Neural cell (in vitro differentiated cells): ENCODE measurements around the gene STK32A. TPM values are rescaled to one million over a fixed set of nuclear protein-coding genes. Genes with fewer than 3 reads are reported as not detected.

Source experiments
- H2AFZ ChIP-seq: fragments of 200-600, 300-800 bp; sonication (generic), shearing (Covaris generic); 2 replicates; pipeline ENCODE4 v1.6.0; 2014; ENCODE audit warnings: low read depth, mild to moderate bottlenecking, antibody characterized with exemption, low read length, moderate library complexity
- H3F3A ChIP-seq: fragments of 200-600 bp; shearing (Covaris generic); 2 replicates; pipeline ENCODE4 v1.6.1; 2016; ENCODE audit warnings: mild to moderate bottlenecking, moderate library complexity, mixed read lengths, antibody characterized with exemption, low read length; ENCODE audit not compliant: insufficient read depth, poor library complexity, severe bottlenecking
- H3K27ac ChIP-seq: fragments of 200-600, 300-800 bp; sonication (generic), shearing (Covaris generic); 2 replicates; pipeline ENCODE4 v1.5.1; 2014; ENCODE audit warnings: mild to moderate bottlenecking, low read length, moderate library complexity
- H3K27me3 ChIP-seq: fragments of 300-800, 200-600 bp; sonication (generic), shearing (Covaris generic); 2 replicates; pipeline ENCODE4 v1.6.0; 2014; ENCODE audit warnings: mild to moderate bottlenecking, low read depth, low read length, moderate library complexity; ENCODE audit not compliant: insufficient read depth
- H3K36me3 ChIP-seq: fragments of 300-800, 200-600 bp; sonication (generic), shearing (Covaris generic); 2 replicates; pipeline ENCODE4 v1.5.1; 2014; ENCODE audit warnings: mild to moderate bottlenecking, antibody characterized with exemption, low read length, moderate library complexity; ENCODE audit not compliant: insufficient read depth
- H3K4me2 ChIP-seq: fragments of 300-800, 200-600 bp; sonication (generic), shearing (Covaris generic); 2 replicates; pipeline ENCODE4 v1.6.0; 2014; ENCODE audit warnings: mild to moderate bottlenecking, low read length
- H3K4me3 ChIP-seq: fragments of 300-800, 200-600 bp; sonication (generic), shearing (Covaris generic); 2 replicates; pipeline ENCODE4 v1.5.1; 2014; ENCODE audit warnings: mild to moderate bottlenecking, low read length, moderate library complexity
- H3K79me2 ChIP-seq: fragments of 200-600 bp; shearing (Covaris generic); replicated peaks from 2 replicates; pipeline ENCODE4 v1.6.0; 2014; ENCODE audit warnings: mild to moderate bottlenecking, low read length, moderate library complexity; ENCODE audit not compliant: insufficient read depth
- H3K9ac ChIP-seq: fragments of 300-800, 200-600 bp; sonication (generic), shearing (Covaris generic); 2 replicates; pipeline ENCODE4 v1.6.1; 2016; ENCODE audit warnings: mild to moderate bottlenecking, low read length, mixed read lengths
- H3K9me2 ChIP-seq: fragments of 200-600 bp; shearing (Covaris generic); 2 replicates; pipeline ENCODE4 v1.6.1; 2016; ENCODE audit warnings: mild to moderate bottlenecking, low read length, mixed read lengths; ENCODE audit not compliant: insufficient read depth
- H3K9me3 ChIP-seq: fragments of 200-600, 300-800 bp; sonication (generic), shearing (Covaris generic); 2 replicates; pipeline ENCODE4 v1.6.1; 2016; ENCODE audit warnings: mild to moderate bottlenecking, mixed run types, low read length, moderate library complexity, mixed read lengths
- H4K20me1 ChIP-seq: fragments of 200-600 bp; shearing (Covaris generic); 2 replicates; pipeline ENCODE4 v1.6.1; 2016; ENCODE audit warnings: mild to moderate bottlenecking, mixed run types; ENCODE audit not compliant: insufficient read depth
- CTCF ChIP-seq: fragments of 450-650 bp; IDR thresholded peaks from 2 replicates; pipeline ENCODE4 v1.5.1; 2014; ENCODE audit warnings: antibody characterized with exemption, mild to moderate bottlenecking, moderate library complexity; ENCODE audit not compliant: poor library complexity, severe bottlenecking
- EP300 ChIP-seq: fragments of 450-650 bp; conservative IDR thresholded peaks from 2 replicates; pipeline ENCODE4 v1.6.1; 2014; ENCODE audit warnings: antibody characterized with exemption, mild to moderate bottlenecking, moderate library complexity; ENCODE audit not compliant: poor library complexity, severe bottlenecking
- EZH2 ChIP-seq: fragments of 200-600, 300-800 bp; shearing (Covaris generic), sonication (generic); IDR thresholded peaks from 2 replicates; pipeline ENCODE4 v1.6.1; 2014; ENCODE audit warnings: antibody characterized with exemption, low read length, borderline replicate concordance, mild to moderate bottlenecking; ENCODE audit not compliant: insufficient read depth, poor library complexity, severe bottlenecking
- MXI1 ChIP-seq: fragments of 450-650 bp; conservative IDR thresholded peaks from 2 replicates; pipeline ENCODE4 v1.6.1; 2014; ENCODE audit warnings: antibody characterized with exemption, mild to moderate bottlenecking; ENCODE audit not compliant: poor library complexity, severe bottlenecking
- POLR2AphosphoS5 ChIP-seq: IDR thresholded peaks from 2 replicates; pipeline ENCODE4 v1.6.1; 2012
- RAD21 ChIP-seq: fragments of 450-650 bp; conservative IDR thresholded peaks from 2 replicates; pipeline ENCODE4 v1.6.1; 2014; ENCODE audit warnings: antibody characterized with exemption, mild to moderate bottlenecking, moderate library complexity
- REST ChIP-seq: IDR thresholded peaks from 2 replicates; pipeline ENCODE4 v1.6.1; 2012; ENCODE audit warnings: borderline replicate concordance
- SMC3 ChIP-seq: fragments of 450-650 bp; conservative IDR thresholded peaks from 2 replicates; pipeline ENCODE4 v1.6.1; 2014; ENCODE audit warnings: antibody characterized with exemption, mild to moderate bottlenecking, moderate library complexity; ENCODE audit not compliant: poor library complexity
- TAF1 ChIP-seq: IDR thresholded peaks from 2 replicates; pipeline ENCODE4 v1.6.1; 2012; ENCODE audit warnings: low read depth
- polyA plus RNA-seq: library from polyadenylated mRNA; depleted of rRNA; stranded (reverse); fragments of >200 nt; gene quantifications from 2 replicates; pipeline ENCODE4 v1.2.3, GENCODE V29; 2014

Gene STK32A
- polyA plus RNA-seq, 1 donor from 2014 or later = 23.1 TPM

GRCh38 chr5:147225938-147226337 is 8.9 kb upstream of the STK32A start:
- no peak overlapping the region for H3K27ac ChIP-seq
- no peaks in the 10 kb centered on the region for H3K79me2 ChIP-seq
- no peak overlapping the region for H3K4me3 ChIP-seq
- H3K9me2 ChIP-seq = no peaks in the 10 kb centered on the region
- no peaks in the 10 kb centered on the region for H3K27me3 ChIP-seq
- no peaks in the 10 kb centered on the region for H4K20me1 ChIP-seq
- no peak overlapping the region for H3K4me2 ChIP-seq
- H3F3A ChIP-seq = no peaks in the 10 kb centered on the region
- H3K36me3 ChIP-seq = no peaks in the 10 kb centered on the region
- no peaks in the 10 kb centered on the region for H3K9me3 ChIP-seq
- no peak overlapping the region for H3K9ac ChIP-seq
- H2AFZ ChIP-seq = no peak overlapping the region
- TF ChIP-seq REST = no peak
- no peak for TF ChIP-seq SMC3
- no peak for TF ChIP-seq EP300
- no peak for TF ChIP-seq TAF1
- TF ChIP-seq EZH2 = no peak
- TF ChIP-seq MXI1 = no peak

- no peaks in the 10 kb centered on the region for H3K36me3 ChIP-seq
- H3K27me3 ChIP-seq = no peaks in the 10 kb centered on the region
- H3K9ac ChIP-seq = no peak overlapping the region
- no peak overlapping the region for H3K27ac ChIP-seq
- peaks cover 4% of the 10 kb centered on the region for H3K9me3 ChIP-seq
- TF ChIP-seq MXI1 = no peak
- no peak for TF ChIP-seq TAF1
- no peak for TF ChIP-seq RAD21
- no peak for TF ChIP-seq CTCF
- no peak for TF ChIP-seq EZH2
- no peak for TF ChIP-seq POLR2AphosphoS5
- no peak for TF ChIP-seq SMC3
- no peak for TF ChIP-seq REST
- TF ChIP-seq EP300 = no peak
- H3K4me3 ChIP-seq = no peak overlapping the region
- no peaks in the 10 kb centered on the region for H3K79me2 ChIP-seq
- no peaks in the 10 kb centered on the region for H3F3A ChIP-seq
- no peak overlapping the region for H3K4me2 ChIP-seq
- no peak overlapping the region for H2AFZ ChIP-seq
- H4K20me1 ChIP-seq = no peaks in the 10 kb centered on the region
- H3K9me2 ChIP-seq = no peaks in the 10 kb centered on the region
Observed at GRCh38 chr5:147226512-147226911, 8.3 kb upstream of the STK32A start.
